GM21515 (cell line): ENCODE data around the gene KIR3DL2.
"Not testable (repeated sequence)": the region's sequence is repeated elsewhere in the genome, so short reads cannot be mapped to it uniquely, and the experiment has no call there.

ENCODE experiments used
- ATAC-seq: cut with Tn5 transposase; IDR thresholded peaks from one replicate; pipeline ENCODE4 v1.9.1; 2021; ENCODE audit not compliant: unreplicated experiment

KIR3DL2 gene

GRCh38 chr19:54850061-54850640, at the start of gene KIR3DL2:
Gene KIR3DL2 (plus strand): TSS chr19:54850443. CDS start chr19:54850476, 33 bp downstream.
- ATAC-seq: not testable (repeated sequence)

- ATAC-seq: no peak
Measured at GRCh38 chr19:54803410-54803809, 46.8 kb upstream of the KIR3DL2 start, which contains the start of gene KIR2DL4. Gene KIR2DL4 (plus strand): TSS chr19:54803610. CDS start chr19:54803652, 42 bp downstream.

- no peak for ATAC-seq
Measured at GRCh38 chr19:54804101-54804500, 46.1 kb upstream of the KIR3DL2 start.

DNA sequence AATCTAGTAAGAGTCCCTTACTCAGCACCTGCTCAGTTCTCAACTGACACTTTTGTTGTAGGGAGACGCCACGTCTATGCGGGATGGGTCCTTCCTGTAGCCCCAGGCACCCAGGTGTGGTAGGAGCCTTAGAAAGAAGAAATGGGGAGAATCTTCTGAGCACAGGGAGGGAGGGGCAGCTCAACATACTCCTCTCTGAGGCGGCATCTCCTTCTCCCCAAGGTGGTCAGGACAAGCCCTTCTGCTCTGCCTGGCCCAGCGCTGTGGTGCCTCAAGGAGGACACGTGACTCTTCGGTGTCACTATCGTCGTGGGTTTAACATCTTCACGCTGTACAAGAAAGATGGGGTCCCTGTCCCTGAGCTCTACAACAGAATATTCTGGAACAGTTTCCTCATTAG, 45.7 kb upstream of the KIR3DL2 start:
- no peak for ATAC-seq

DNA sequence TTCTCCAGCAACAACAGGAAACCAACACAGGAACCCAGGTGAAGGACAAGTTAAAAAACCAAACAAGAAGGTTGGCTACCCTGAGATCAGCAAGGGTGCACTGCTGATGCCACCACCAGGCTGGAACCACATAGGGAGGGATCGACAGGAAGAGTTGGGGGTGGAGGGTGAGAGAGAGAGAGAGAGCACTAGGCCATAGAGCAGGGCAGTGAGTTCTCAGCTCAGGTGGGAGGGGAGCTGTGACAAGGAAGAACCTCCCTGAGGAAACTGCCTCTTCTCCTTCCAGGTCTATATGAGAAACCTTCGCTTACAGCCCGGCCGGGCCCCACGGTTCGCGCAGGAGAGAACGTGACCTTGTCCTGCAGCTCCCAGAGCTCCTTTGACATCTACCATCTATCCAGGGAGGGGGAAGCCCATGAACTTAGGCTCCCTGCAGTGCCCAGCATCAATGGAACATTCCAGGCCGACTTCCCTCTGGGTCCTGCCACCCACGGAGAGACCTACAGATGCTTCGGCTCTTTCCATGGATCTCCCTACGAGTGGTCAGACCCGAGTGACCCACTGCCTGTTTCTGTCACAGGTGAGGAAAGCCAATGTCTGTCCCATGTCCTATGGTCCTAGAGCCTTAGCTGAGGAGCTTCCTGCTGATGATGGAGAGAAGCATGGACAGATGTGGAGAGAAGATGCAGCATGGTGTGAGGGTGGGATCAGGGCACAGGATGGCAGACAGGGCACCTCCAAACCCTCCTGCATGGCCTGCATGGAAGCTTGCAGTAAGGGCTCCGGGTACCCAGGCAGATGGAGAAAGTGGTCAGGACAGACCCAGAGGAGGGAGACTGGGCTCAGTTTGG, 44.4 kb upstream of the KIR3DL2 start:
- ATAC-seq: no peak

- no peak for ATAC-seq
Measured at GRCh38 chr19:54806516-54806838, 43.8 kb upstream of the KIR3DL2 start.

DNA sequence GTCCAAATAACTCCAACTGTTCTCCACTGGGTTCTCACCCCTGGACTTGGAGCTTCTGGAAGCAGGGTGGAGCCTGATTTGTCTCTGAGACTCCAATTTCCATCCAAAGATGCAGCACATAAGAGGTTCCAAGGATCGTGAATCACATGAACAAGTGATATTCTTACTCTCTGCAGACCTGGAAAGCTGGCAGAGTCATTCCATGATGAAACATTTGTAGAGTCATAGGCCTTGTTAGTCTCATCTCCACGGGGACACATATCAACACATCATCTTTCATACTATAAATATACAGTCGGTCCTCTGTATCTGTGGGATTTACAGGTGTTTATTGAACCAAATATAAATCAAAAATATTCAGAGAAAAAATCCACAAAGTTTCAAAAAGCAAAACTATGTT, 35.7 kb upstream of the KIR3DL2 start:
- ATAC-seq: not testable (repeated sequence)

- not testable (repeated sequence) for ATAC-seq
Measured at GRCh38 chr19:54816251-54816650, 34.0 kb upstream of the KIR3DL2 start, which contains the start of gene KIR3DL1. Gene KIR3DL1 (plus strand): TSS chr19:54816468.

GRCh38 chr19:54817670-54818536, 32.3 kb upstream of the KIR3DL2 start:
- no peak for ATAC-seq

DNA sequence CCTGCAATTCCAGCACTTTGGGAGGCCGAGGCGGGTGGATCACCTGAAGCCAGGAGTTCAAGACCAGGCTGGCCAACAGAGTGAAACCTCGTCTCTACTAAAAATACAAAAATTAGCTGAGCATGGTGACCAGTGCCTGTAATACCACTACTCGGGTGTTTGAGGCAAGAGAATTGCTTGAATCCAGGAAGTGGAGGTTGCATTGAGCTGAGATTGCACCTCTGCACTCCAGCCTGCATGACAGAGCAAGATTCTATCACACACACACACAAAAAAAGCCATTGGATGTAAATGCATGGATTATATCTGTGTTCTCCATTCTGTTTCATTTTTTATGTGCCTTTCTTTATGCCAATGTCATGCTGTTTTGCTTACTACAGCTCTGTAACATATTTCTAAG, 25.8 kb upstream of the KIR3DL2 start:
- ATAC-seq: not testable (repeated sequence)

DNA sequence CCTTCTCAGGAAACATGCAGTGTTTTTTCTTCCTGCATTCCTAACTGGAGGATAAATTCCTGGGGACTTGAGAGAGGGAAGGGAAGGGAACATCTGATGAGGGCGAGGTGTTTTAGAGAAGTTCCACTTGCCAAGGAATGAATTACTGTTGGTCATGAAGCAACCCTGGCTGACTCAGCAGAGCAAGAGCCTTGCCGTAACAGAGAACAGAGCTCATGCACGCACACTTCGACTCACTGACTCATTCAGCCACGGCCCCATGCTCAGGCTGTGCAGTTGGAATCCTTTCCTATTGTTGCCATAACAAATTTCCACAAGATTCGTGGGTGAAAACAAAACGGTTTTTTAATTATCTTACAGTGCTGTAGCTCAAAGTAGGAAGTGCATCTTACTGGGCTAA, 24.9 kb upstream of the KIR3DL2 start:
- ATAC-seq: not testable (repeated sequence)

- ATAC-seq: not testable (repeated sequence)
Measured at GRCh38 chr19:54828064-54828463, 22.2 kb upstream of the KIR3DL2 start.

DNA sequence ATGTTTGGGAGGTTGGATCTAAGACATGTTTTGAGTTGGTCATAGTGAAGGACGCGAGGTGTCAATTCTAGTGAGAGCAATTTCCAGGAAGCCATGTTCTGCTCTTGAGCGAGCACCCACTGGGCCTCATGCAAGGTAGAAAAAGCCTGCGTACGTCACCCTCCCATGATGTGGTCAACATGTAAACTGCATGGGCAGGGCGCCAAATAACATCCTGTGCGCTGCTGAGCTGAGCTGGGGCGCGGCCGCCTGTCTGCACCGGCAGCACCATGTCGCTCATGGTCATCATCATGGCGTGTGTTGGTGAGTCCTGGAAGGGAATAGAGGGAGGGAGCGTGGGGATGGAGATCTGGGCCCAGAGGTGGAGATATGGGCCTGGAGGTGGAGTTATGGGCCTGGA, 17.7 kb upstream of the KIR3DL2 start, which contains the start of gene KIR2DS4:
Gene KIR2DS4 (plus strand): TSS at position 181 of the 400 bp plus-strand sequence.
- ATAC-seq: not testable (repeated sequence)

GRCh38 chr19:54835126-54835525, 15.1 kb upstream of the KIR3DL2 start:
- ATAC-seq: not testable (repeated sequence)

- ATAC-seq: not testable (repeated sequence)
Measured at GRCh38 chr19:54837522-54837921, 12.7 kb upstream of the KIR3DL2 start.

DNA sequence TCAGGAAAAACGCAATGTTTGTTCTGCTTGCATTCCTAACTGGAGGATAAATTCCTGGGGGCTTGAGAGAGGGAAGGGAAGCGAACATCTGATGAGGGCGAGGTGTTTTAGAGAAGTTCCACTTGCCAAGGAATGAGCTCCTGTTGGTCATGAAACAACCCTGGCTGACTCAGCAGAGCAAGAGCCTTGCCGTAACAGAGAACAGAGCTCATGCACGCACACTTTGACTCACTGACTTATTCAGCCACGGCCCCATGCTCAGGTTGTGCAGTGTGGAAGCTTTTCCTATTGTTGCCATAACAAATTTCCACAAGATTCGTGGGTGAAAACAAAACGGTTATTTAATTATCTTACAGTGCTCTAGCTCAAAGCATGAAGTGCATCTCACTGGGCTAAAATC, 7.1 kb upstream of the KIR3DL2 start:
- ATAC-seq: not testable (repeated sequence)

GRCh38 chr19:54850930-54851329, 687 bp downstream of the KIR3DL2 start:
- ATAC-seq: no peak

- no peak for ATAC-seq
Measured at GRCh38 chr19:54851353-54851752, 1.1 kb downstream of the KIR3DL2 start.

DNA sequence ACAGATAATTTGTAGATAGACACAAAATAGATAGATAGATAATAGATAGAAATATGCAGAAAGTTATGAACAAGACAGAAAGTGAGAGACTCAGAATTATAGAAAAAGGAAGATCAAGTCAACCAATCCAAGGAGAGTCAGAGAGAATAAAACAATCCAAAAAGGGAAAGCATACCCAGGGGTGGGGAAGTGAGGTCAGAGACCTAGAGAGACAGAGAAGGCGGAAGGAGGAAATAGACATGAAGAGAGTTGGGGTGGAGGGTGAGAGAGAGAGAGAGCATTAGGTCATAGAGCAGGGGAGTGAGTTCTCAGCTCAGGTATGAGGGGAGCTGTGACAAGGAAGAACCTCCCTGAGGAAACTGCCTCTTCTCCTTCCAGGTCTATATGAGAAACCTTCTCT, 5.0 kb downstream of the KIR3DL2 start:
- ATAC-seq: not testable (repeated sequence)

- not testable (repeated sequence) for ATAC-seq
Measured at GRCh38 chr19:54858476-54858875, 8.2 kb downstream of the KIR3DL2 start.

GRCh38 chr19:54859421-54859820, 9.2 kb downstream of the KIR3DL2 start:
- ATAC-seq: not testable (repeated sequence)
